ENCODE data around the gene WDR76.

DNA sequence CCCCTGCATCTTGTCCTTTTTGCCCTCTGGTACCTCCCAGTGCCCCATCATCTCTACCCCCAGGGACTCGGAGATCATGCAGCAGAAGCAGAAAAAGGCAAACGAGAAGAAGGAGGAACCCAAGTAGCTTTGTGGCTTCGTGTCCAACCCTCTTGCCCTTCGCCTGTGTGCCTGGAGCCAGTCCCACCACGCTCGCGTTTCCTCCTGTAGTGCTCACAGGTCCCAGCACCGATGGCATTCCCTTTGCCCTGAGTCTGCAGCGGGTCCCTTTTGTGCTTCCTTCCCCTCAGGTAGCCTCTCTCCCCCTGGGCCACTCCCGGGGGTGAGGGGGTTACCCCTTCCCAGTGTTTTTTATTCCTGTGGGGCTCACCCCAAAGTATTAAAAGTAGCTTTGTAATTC lies 33.2 kb upstream of the WDR76 start:
- TF ChIP-seq, protein P1, sequence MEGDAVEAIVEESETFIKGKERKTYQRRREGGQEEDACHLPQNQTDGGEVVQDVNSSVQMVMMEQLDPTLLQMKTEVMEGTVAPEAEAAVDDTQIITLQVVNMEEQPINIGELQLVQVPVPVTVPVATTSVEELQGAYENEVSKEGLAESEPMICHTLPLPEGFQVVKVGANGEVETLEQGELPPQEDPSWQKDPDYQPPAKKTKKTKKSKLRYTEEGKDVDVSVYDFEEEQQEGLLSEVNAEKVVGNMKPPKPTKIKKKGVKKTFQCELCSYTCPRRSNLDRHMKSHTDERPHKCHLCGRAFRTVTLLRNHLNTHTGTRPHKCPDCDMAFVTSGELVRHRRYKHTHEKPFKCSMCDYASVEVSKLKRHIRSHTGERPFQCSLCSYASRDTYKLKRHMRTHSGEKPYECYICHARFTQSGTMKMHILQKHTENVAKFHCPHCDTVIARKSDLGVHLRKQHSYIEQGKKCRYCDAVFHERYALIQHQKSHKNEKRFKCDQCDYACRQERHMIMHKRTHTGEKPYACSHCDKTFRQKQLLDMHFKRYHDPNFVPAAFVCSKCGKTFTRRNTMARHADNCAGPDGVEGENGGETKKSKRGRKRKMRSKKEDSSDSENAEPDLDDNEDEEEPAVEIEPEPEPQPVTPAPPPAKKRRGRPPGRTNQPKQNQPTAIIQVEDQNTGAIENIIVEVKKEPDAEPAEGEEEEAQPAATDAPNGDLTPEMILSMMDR (IDR thresholded peaks at IDR 0.05; ENCODE audit: insufficient read depth, low read length, poor library complexity, severe bottlenecking): no peak
- no peak for TF ChIP-seq EZH2phosphoT487 (conservative IDR thresholded peaks at IDR 0.05; ENCODE audit: low read length)
